GM21825 (cell line): ENCODE measurements around the gene USP12.

Experiments
- ATAC-seq: cut with Tn5 transposase; IDR thresholded peaks from one replicate; pipeline ENCODE4 v1.9.1; 2021; ENCODE audit warnings: mild to moderate bottlenecking, moderate library complexity; ENCODE audit not compliant: unreplicated experiment

USP12 gene

GRCh38 chr13:27186295-27186694 is 14.7 kb upstream of the USP12 start:
- ATAC-seq, result no peak

DNA sequence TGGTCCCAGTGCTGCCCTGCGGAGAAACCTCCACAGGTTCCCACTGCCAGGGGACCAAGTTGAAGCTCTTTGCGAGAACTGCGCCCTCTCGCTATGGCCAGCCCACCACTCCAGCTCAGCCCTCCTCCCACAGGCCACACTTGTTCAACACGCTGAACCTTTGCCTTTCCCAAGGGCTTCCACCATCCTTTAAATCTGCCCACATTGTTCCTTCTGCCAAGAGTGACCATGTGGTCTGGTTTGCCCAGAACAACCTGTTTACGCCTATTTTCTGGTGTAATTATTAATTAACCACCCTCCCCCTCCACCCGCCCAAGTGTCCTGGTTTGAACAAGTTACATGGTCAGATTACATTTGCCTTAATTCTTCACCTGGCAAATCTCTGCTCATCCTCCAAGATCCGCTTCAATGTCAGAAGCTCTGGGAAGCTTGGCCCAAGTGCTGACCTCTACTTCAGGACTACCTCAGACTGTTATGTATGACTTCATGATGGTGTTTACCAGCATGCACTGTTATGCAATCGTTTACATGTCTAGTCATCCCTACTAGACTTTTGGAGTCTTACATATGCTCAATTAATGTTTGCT is 12.0 kb upstream of the USP12 start:
- ATAC-seq, result no peak

DNA sequence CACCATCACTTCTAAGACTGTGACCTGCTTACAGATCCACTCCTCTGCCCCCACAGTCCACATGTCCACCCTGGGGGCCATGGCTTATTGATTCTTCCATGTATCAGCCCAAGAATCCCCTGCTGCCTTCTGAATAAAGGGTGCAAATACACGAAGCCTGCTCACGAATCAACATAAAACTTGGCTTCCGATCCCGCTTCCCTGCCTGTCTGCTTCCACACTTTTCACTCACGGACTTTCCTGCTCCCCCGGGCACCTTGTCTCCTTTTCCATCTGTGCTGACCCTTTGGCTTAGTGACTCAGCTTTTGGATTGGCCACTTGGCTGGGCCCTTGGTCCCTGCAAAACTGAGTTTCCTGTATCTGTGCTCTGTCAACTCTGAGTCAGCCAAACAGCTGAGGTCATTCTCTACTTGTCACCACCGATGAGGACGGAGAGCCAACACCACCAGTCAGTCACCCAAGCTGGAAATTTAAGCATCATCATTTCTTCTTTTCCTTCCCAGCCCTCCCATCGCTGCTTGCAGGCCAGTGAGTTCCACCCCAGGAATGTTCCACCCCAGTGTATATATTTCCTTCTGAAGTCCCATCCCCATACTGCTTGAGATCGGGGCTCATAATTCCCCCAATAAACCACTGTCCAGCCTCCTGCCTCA is 11.4 kb upstream of the USP12 start:
- ATAC-seq, result no peak

DNA sequence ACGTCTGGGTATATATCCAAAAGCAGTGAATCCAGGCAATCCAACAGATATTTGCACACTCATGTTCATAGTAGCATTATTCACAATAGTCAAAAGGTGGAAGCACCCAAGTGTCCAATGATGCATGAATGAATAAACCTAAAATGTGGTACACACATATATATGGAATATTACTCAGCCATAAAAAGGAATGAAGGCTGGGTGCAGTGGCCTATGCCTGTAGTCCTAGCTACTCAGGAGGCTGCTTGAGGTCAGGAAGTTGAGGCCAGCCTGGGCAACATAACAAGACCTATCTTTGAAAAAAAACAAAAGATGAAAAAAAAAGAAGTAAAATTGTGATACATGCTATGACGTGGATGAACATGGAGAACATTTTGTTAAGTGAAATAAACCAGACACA is 10.4 kb upstream of the USP12 start:
- ATAC-seq, result no peak

DNA sequence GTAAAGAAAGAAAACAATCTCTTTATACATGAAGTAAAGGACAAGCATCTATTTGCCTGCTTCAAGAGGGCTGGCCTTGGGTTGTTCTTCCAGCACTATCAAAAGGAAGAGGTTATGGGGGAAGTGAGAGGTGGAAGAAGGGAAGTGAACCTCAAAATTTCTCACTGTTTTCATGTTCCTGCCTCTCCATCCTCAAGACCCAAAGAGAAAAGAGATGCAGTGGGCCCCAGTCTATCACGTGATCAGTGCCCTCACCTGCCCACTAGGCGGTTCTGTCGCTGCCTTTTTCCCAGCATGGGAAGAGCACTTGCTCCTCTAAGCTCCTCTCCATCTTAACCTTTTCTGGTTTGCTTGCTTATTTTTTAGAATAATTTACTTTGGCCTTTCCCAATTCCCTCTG is 6.2 kb upstream of the USP12 start:
- ATAC-seq, result no peak

DNA sequence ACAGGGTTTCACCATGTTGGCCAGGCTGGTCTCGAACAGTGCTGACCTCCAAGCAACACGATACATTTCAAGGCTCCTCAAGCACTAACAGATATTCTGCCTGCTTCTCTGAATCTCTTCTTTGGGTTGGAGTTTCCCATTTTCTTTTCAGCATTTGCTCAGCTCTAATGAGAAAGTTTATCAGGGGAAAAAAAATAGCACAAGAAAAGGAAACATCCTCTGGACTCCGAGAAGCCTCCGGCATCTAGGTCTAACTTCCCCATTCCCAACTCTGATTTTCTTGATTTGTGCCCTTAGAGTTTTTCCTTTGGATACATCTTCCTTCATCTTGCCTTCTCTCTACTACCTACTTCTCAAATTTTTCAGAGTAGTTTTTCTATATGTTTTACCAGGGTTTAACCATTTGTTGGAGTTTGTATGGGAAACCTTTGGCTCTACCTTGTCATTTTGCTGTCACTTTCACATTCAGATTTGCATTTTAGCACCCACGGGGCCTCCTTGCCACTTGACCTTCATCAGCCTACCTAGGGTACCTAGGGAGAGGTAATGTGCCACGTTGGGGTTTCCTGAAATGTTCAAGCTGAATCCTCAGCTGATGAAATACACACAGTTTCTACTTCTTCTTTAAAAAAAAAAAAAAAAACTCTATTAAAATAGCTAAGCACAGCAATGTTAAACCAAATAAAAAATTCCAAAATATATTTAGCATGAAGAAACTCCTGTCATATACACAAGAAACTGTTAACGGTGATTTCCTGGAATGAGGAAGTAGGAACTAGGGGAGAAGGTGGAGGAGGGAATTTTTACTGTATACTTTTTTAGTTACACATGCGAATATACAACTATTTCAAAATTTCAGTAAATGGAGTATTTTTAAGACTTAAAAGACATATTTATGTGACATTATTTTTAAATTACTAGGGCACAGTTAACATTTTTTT is 5.1 kb upstream of the USP12 start:
- ATAC-seq, result no peak

DNA sequence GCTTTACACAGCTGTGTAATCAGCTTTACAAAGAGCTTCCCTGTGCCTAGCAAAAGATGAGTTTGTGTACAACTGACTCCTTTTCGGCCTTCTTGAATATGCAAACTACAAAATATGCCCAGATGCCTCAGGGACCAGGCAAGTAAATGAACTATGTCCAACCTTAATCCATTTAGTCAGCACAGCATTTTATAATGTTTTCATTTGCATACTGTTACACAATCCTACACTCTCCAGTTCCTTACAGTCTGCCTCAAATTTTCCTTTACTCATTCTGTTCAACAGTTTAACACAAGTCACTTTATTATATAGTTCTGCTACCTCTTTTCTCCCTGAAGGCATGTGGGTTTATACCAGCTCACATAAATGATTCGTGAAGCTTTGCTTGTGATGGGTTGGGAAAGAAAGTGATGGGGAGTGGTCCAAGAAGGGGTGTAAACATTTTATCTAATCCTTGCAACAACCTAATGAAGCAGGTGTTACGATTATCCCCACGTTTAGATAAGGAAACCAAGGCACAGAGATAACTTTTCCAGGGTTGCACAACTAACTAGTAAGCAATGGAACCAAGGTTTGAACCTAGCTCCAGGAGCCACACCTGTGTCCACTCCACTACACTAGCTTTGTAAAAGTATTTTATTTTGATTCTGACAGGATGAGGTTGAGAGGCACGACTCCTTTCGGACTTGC is 3.3 kb upstream of the USP12 start:
- ATAC-seq, result no peak

GRCh38 chr13:27172495-27172842 is 858 bp upstream of the USP12 start:
- no peak for ATAC-seq

DNA sequence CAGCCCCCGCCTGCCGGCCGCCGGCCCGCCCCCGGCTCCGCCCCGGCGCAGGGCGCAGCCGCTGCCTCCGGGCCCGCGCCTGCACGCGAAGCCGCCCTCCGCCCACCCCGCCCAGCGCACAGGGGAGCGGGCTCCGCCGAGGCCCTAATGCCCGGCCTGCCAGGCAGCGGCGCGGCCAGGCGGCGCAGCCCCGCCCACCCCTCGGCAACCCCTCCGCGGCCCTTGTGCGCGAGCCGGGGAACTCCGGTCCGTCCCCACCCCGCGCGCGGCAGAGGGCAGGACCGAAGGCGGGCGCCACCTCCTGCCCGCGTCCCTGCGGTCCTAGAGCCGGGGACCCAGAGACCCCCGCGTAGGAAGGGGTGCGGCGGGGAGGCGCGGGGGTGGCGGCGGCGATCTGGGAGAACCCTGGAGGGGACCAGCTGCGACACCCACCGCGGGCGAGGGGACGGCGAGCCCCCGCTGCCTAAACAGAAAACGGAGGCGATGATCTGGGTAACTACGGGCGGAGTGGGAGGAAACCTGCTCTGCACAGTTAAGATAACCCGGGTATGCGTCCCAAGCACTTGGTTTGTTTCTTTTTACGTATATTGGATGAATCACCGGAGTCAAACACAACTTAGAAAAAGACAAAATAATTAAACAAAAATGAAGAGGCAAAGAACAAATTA is 350 bp upstream of the USP12 start:
- peak; percentile 74 for ATAC-seq

DNA sequence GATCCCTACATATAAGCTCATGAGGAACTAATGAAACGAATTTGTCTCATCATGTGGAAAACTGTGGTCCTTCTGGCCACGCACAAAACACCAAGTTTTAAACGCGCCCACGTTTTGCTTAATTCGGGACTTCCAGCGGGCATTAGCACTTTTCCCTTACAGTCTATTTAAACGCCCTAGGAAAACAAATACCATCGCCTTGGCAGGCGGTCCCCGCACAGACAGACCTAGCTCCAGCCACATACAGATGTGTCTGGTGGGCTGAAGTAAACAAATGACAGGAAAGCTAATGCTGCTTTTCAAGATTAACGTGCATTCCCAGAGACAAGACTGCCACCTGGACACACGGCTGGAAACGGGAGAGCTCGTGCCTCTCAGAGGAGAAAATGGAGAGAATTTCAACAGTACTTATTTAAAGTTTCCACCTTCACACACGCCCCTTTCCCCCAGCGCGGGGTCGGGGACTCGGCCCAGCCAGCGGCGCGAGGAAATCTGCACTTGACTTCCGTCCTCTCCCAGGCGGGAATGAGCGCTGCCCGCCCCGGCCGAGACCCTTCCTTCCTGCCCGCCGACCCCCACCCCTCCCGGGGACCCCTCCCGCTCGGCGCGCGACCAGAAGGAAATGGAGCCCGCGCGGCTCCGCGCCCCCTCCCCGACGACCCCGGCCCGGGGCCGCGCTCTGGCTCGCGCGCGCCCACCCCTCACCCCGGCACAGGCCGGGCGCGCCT is 931 bp downstream of the USP12 start:
- peak; percentile 5 for ATAC-seq

- ATAC-seq, result peak; percentile 9
Measured at GRCh38 chr13:27170221-27170515, 1.4 kb downstream of the USP12 start.

DNA sequence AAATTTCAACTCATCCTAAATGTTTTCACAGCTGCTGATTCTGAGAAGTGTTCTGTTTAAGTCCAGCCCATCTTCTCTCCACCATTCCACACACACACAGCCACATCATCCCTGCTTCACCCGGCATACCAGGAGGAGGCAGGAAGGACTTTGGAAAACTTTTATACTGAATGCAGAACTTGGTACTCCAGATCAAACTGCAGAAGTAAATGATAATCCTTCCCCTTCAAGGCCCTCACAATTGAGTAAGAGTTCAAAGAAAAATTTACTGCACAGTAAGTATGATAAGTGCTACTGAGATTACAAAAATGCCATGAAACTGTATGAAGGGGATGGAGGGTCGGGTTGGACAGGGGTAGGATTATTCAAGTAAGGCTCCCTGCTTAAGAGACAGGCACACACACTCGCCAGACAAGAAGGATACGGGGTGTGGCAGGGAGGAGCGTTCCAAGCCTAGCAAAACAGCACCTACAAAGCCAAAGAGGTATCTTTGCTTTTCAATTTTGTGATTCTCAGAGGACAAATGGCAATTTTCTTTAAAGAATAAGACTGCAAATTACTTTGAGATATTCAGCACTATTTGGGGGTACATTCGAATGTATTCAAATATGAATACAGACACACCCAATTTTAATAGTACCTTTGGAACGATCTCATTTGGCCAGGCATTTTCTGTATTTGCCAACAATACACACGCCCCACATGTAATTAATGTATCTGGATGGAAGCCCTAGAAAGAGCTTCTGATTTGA is 2.5 kb downstream of the USP12 start:
- ATAC-seq, result no peak

- ATAC-seq, result no peak
Measured at GRCh38 chr13:27168086-27168485, 3.5 kb downstream of the USP12 start.

GRCh38 chr13:27166313-27166712 is 5.3 kb downstream of the USP12 start:
- no peak for ATAC-seq

- ATAC-seq, result no peak
Measured at GRCh38 chr13:27161980-27162379, 9.6 kb downstream of the USP12 start.

DNA sequence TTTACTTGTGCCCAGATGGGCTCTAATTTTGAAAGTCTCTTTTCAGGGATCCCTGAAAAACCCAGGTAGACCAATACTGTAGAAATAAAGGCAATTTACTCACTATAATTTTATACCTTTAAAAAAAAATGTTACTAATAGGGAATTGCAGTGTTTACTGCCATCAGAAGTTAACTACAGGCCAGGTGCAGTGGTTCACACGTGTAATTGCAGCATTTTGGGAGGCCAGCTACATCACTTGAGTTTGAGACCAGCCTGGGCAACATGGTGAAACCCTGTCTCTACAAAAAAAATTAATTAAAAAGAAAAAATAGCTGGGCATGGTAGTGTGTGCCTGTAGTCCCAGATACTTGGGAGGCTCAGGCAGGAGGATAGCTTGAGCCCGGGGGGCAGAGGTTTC is 10.2 kb downstream of the USP12 start:
- ATAC-seq, result no peak

DNA sequence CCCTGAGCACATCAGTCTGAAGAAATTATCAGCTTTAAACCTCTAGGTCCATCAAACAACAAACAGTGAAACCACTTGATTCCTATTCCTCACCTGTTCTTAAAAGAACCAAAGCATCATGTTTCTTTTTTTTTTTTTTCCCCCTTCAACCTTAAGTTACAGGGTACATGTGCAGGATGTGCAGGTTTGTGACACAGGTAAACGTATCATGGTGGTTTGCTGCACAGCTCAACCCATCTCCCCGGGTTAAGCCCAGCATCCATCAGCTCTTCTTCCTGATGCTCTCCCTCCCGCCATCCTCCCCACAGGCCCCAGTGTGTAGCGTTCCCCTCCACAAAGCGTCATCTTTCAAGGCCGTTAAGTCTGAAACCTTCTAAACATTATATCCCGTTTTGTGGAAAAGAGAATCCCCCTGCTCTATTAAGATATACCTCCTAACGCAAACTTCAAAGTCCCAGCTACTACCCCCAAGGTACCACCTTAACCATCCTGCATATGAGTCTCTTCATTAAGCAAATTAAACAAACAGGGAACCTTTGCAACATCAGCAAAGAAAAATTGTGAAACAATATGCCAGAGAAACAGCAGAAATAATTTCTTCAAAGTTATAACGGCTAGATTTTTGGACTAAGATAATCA is 10.8 kb downstream of the USP12 start:
- ATAC-seq, result no peak

- no peak for ATAC-seq
Measured at GRCh38 chr13:27159806-27160563, 11.6 kb downstream of the USP12 start.

- no peak for ATAC-seq
Measured at GRCh38 chr13:27158335-27158734, 13.3 kb downstream of the USP12 start.
